Fibroblast of skin of left quadriceps (primary cell): Measurements from ENCODE around the gene LTK.
A peak's percentile ranks its signal among the peaks of the same experiment; 100 is the strongest.

ENCODE experiments used
- DNase-seq, 2 experiments: peaks; one replicate each; pipeline ENCODE4 v3.0.0-alpha.2; 2013; ENCODE audit warnings: low read depth in 2 of 2

Gene LTK

DNA sequence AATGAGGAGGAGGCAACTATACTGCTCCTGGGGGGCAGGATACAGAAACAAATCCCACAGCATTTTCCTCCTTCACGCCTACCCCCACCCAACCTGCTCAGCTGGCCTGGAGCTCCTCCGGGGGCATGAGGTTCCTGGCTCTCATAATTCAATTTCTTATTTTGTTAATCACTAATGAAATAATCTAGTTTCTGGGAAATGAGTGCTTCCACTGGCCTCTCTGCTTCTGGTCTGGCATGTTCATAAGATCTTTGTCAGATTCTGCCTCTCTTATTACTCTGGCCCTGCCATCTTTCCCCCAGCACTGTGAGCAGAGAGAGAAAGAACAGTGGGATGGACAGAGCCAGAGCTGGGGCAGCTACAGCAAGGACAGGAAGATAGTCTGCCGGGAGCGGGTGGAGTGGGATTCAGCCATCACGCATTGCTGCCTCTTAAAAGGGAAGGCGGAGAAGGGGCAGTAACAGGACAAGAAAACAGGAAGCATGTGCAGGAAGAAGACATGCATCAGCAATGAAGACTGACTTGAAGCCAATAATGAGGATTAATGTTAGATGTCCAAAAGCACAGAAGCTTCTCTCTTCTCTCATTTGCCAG is 16.8 kb upstream of the LTK start:
- no peak for DNase-seq

GRCh38 chr15:41523097-41523496 is 9.5 kb upstream of the LTK start:
- no peak for DNase-seq

DNA sequence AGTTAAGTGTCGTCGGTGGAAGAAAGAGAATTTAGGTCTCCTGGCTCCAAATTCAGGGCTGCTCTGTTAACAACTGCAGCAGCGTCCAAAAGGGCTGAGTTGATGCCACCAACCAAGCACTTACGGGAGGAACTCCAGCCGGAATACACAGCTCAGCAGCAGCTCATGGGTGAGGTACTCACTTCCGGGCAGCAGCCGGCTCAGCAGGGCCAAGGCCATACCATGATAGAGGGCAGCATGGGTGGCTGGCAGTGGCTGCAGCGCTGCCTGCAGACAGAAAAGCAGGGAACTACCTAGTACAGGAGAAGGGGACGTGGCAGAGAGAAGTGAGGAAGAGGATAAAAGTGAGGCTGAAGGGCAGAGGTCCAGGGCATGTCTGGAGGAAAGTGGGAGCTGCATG is 8.0 kb upstream of the LTK start:
- DNase-seq = no peak

DNA sequence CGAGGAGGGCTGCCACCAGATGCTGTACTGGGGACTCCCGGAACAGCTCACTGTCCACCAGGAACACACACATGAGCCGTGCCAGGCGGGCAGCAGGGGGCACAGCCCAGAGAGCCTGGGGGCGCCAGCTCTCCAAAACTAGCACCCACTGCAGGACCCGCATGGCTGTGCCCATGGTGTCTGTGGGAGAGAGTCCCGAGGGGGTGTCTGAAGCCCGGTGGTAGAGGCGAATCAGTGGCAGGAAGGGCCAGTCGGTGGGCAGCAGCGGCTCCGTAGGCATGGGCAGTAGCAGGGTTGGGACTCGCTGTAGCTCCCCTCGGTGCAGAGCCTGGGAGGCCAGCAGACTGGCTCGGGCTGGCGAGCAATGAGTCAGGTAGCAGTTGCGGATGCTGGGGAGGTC is 7.0 kb upstream of the LTK start:
- no peak for DNase-seq

- DNase-seq = no peak
Observed at GRCh38 chr15:41517895-41518449, 4.3 kb upstream of the LTK start.

GRCh38 chr15:41512940-41513505 is 604 bp downstream of the LTK start:
- DNase-seq = no peak

- no peak for DNase-seq
Observed at GRCh38 chr15:41512512-41512939, 1.1 kb downstream of the LTK start.

- no peak for DNase-seq
Observed at GRCh38 chr15:41511899-41512369, 1.7 kb downstream of the LTK start.

DNA sequence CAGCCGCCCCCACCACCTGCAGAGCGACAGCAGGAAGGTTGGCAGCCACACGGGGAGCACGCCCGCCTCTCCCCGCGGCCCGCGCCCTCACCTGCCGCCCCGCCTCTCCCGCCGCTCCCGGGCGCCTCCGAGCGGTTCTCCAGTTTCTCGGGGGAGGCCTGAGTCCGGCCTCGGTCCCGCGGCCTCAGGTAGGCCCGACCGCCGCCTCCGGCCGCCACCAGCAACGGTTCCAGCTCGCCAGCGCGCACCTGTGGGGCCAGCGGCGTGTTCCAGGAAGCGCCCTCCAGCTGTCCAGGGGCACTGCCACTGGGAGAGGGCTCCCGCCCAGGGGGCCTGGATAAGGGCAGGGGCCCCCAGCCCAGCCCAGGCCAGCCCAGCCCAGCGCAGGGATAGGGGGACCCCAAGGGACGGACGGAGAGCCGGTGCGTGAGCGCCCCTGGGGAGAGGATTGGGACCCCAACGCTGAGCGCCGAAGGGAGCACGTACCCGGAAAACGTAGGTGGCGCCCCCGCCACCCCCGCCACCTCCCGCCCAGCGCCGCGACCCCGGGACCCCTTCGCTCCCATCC is 2.2 kb downstream of the LTK start:
- no peak for DNase-seq

- no peak for DNase-seq
Observed at GRCh38 chr15:41510728-41511127, 2.9 kb downstream of the LTK start.

DNA sequence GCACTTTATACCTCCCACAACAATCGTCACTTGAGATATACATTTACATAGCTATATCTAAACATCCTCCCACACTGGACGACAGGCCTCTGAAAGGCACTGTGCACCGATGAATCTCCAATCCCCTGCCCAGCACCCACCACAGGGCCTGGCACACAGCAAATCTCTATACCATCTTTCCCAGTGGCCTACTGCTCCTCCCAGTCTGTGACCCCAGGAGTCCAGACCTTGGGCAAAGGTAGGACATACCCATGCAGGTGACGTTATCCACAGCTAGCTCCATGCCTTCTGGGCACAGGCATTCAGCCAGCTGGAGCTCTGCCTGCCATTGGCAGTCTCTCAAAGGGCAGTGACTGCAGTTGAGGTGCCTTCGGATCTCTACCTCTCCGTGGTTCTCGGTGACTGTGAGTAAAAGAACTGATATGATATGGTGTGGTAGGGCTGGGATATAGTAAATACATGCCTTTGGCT is 5.8 kb downstream of the LTK start:
- no peak for DNase-seq

DNA sequence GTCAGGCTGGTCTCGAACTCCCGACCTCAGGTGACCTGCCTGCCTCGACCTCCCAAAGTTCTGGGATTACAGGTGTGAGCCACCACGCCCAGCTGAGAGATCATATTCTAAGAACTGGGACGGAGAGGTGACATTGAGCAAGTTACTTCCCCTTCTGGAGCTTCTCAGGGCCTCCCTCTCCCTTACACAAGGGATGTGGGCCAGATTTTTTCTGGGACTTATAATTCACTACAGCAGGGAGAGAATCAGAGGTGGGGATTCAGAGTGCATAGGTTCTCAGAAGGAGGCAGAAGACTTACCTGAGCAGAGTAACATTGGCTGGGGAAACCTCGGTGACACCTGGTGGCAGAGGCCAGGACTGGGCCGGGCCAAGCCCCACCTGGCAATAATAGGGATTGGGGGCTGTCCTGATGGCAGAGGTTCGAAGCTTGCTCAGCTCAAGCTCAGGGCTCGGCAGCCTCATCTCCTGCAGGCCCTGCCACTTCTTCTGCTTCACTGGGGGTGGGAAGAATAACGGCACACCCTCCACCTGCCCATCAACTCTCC is 6.8 kb downstream of the LTK start:
- DNase-seq = no peak

DNA sequence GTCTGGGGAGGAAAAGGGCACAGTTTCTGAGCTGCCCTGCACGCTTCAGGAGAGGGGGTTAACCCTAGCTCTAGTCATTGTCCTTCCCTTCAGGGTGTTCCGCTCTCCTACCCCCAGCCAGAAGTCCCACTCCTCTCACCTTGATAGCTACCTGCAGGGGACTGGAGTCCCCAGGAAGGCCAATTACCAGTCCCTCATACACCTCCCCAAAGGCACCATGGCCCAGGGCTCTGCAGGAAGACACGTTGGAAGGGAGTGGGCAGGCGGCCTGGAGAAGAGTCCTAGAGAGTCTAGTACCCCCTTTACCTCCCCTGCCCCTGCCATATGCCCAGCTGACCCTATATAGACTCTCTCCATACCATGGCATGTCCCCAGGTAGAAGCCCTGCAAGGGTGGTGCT is 7.9 kb downstream of the LTK start:
- no peak for DNase-seq

DNA sequence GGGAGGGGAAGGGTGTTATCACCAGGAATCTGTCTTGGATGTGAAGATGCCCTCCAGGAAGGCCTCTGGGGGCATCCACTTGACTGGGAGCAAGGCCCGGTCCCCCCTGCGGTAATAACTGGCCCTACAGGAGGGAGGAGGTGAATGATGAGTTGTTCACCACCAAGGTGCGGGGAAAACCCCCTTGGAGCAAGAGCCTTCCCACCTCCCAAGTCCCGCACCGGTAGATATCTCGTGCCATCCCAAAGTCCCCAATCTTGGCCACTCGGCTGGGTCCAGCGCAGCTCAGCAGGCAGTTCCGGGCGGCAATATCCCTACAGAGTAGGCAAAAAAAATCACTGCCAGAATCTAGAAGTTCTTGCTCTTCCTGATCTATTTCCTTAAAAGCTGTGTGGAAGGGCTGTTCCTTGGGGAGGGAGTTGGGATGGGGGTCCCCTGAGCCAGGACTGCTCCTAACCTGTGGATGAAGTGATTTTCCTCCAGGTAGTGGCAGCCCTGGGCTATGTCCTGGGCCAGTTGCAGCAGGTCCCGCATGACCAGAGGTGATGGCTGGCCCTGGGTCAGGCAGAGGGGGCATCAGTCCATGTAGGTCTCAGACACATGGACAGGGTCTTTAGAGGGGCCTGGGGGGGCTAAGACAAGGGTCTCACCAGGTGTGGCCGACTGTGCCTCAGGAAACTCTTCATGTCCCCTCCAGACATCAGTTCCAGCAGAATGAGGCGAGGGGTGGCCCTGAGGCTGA is 8.7 kb downstream of the LTK start:
- no peak for DNase-seq

DNA sequence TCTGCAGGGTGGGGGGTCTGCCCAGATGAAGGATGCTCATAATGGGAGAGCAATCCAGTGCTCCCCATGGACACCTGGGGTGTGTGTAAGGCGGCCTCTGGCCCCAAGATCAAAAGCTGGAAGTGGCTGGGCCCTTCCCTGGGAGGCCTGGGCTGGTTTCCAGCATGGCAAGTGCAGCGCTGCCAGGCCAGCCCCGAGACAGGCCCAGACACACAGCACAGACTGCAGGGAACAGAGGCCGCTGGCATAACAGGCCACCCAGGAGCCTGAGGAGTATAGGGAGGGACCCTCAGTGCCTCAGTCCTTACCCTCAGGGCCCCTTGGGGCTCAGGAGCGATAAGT is 10.0 kb downstream of the LTK start:
- DNase-seq = no peak

DNA sequence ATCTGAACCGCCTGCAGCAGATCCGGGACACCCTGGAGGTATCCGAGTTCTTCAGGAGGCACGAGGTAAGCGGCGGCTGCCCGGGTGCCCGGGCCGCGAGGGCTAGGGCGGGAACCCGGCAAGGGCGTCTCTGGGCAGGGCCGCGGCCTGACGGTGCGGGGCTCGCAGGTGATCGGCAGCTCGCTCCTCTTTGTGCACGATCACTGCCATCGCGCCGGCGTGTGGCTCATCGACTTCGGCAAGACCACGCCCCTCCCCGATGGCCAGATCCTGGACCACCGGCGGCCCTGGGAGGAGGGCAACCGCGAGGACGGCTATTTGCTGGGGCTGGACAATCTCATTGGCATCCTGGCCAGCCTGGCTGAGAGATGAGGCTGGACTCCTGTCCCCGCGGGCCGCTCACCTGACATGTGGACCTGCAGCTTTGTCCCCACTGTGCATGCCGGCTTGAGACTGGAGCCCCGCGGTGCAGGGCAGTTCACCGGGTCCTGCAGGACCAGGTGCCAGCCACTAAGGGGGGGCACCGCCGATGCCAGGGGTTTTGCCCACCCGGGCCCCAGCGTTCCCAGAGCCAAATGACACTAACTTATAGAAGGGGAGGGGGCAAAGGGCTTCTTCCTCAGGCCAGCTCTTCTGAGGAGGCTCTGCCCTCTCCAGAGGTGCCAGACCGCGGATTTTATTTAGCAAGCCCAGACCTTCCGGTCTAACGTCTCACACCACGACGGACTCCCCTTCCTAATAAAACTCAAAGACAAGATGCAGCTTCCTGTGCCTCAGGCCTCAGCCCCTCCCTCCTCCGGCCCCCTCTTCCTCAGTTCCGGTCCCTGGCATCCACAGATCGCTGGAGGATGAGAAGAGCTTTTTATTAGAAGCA is 10.6 kb downstream of the LTK start:
- DNase-seq = no peak

DNA sequence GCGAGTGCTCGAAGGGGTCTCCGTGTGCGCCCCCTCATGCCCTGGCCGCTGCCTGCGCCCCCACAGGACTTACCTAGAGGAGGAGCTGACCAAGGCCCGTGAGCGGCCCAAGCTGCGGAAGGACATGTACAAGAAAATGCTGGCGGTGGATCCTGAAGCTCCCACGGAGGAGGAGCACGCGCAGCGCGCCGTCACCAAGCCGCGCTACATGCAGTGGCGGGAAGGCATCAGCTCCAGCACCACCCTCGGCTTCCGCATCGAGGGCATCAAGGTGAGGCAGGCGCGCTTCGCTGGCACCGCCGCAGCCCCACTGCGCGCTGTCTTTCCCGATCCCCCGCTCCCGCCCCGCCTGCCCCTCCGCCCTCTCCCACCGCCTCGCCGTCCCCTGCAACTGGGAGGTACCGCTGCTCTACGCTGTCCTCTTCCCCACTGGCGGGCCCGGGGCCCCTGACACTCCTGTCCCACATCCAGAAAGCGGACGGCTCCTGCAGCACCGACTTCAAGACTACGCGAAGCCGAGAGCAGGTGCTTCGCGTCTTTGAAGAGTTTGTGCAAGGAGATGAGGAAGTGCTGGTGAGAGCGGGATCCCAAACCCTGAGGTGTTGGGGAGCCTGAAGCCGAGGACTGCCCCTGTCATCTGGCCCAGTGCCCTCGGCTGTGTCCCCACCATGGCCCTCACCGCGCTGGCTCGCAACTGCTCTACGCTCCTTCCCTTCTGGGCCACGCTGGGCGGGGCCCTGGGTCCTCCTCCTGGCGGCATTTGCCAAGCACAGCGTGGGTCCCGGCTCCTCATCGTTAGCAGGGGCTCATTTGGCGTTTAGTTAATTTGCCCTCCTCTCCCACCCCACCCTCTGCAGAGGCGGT is 11.5 kb downstream of the LTK start:
- no peak for DNase-seq

DNA sequence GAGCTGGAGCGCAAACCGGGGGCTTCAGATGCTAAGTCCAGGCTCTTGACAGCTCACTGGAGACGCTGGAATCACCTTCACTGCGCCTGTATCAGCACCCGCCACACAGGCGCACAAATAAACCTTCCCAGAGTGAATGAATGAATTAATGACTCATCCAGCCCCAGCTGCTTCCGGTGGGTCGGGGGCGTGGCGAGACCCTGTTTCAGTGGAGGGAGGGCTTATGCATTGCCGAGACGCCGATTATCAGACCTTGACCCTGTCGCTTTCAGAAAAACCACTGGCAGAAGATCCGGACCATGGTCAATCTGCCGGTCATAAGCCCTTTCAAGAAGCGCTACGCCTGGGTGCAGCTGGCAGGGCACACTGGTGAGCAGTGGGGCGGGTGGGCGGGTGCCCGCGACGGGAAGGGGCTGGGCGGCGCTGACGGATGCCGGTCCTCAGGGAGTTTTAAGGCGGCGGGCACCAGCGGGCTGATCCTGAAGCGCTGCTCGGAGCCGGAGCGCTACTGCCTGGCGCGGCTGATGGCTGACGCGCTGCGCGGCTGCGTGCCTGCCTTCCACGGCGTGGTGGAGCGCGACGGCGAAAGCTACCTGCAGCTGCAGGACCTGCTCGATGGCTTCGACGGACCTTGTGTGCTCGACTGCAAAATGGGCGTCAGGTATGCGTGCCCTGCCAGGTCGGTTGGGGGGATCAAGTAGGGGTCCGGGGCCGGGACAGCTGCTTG is 12.3 kb downstream of the LTK start:
- no peak for DNase-seq

DNA sequence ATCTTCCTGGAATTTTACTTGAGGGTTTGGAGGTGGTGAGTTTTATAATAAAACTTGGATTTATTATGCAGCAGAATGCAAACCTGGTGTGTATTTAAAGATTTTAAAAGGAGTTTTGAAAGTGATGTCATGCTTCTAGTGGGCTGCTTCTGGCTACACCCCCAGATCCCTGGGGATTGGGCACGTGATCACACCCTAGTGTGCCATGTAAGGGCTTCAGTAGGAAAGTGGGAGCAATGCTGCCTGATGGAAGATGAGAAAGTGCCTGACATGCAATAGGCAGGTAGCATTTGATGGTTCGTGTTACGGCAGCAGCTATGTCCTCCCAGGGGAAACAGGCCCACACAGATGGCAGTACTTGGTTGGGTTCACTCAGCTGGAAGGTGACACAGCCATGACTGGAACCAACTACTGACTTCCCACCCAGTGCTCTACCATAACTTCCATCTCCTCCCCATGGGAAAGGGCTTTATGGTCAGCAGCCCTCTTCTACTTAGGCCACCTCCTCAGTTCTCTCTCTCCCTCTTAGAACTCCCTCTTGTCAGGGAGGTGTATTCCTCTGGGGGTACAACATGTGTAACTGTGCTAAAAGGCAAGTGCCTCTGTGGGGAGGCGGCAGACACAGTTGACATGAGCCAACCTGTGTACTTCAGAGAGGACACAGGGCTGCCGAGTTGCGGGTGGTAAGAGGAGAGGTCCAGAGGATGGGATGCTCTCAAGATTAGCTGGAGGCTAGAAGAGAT is 14.3 kb downstream of the LTK start:
- DNase-seq = peak in 1 of 2 experiments; percentile 7
